Activated CD8-positive, alpha-beta memory T cell treated with anti-CD3 and anti-CD28 coated beads, Interleukin-2, amount 10 ng/mL, durations not matched to agents 7 days and 5 days (primary cell): ENCODE data around the gene ASPHD1. TPM values are rescaled to one million over a fixed set of nuclear protein-coding genes. Genes with fewer than 3 reads are reported as not detected.
"Not testable (repeated sequence)": the region's sequence is repeated elsewhere in the genome, so short reads cannot be mapped to it uniquely, and the experiment has no call there.

Experiments used
- ATAC-seq: fragments of 150-1000 bp; cut with Tn5 transposase; one replicate; pipeline ENCODE4 v1.10.0; 2021; ENCODE audit warnings: moderate library complexity
- CTCF ChIA-PET: fragments of 350-600 bp; sonication (Branson Sonifier 250); formaldehyde crosslinking; loops from one replicate; lab custom pipeline; 2021; ENCODE audit warnings: antibody characterized with exemption; lab: Charles Lee
- DNase-seq: peaks from one replicate; pipeline ENCODE4 v3.0.0-alpha.2; 2020
- H3K27ac Mint-ChIP-seq: one replicate; pipeline ENCODE4 v1.8.0; 2021; ENCODE audit warnings: mild to moderate bottlenecking, mixed read lengths
- H3K27me3 Mint-ChIP-seq: one replicate; pipeline ENCODE4 v1.8.0; 2021; ENCODE audit warnings: mixed read lengths
- H3K36me3 Mint-ChIP-seq: one replicate; pipeline ENCODE4 v1.8.0; 2021; ENCODE audit warnings: mild to moderate bottlenecking, mixed read lengths
- H3K4me1 Mint-ChIP-seq: one replicate; pipeline ENCODE4 v1.8.0; 2021; ENCODE audit warnings: mixed read lengths
- H3K4me3 Mint-ChIP-seq: one replicate; pipeline ENCODE4 v1.8.0; 2021; ENCODE audit warnings: mild to moderate bottlenecking, moderate library complexity, mixed read lengths
- H3K9me3 Mint-ChIP-seq: one replicate; pipeline ENCODE4 v1.8.0; 2022; ENCODE audit warnings: low read depth, mixed read lengths
- total RNA-seq, 2 experiments: library from RNA; stranded (reverse); gene quantifications; one replicate each; pipeline ENCODE4 v1.2.3, GENCODE V29; 2021

Gene ASPHD1
- total RNA-seq, 2 experiments from 2014 or later = 0.33 TPM; not detected in 1

DNA sequence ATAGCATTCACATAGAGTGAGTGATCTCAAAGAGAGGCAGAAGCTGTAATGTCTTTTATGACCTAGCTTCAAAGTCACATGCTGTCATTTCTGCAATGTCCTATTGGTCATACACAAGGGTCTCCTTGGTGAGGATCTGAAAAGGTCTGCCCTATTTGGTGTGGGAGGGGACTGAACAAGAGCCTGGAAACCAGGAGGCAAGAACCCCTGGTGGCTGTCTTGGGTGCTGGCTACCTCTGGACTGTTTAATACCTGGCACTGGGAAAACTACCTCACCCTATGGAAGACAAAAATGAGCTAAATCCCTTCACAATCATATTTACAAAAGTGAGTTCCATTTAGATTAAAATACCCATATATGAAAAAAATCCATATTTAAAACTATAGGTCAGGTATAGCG lies 16.7 kb downstream of the ASPHD1 start:
- DNase-seq (no peak), ATAC-seq (no peak)
- no peaks in the 10 kb centered on the region for H3K9me3 Mint-ChIP-seq
- no peak overlapping the region for H3K4me3 Mint-ChIP-seq
- no peaks in the 10 kb centered on the region for H3K27me3 Mint-ChIP-seq
- H3K27ac Mint-ChIP-seq = no peak overlapping the region
- CTCF ChIA-PET = interaction anchor here (1.0 to 1.4 kb wide), 4 partner anchors 11 to 100 kb away, joined by 3 to 4 read pairs (median 3); no protein-coding TSS in a partner anchor
- H3K36me3 Mint-ChIP-seq = peaks cover 19% of the 10 kb centered on the region
- H3K4me1 Mint-ChIP-seq = peaks cover 5% of the 10 kb centered on the region

DNA sequence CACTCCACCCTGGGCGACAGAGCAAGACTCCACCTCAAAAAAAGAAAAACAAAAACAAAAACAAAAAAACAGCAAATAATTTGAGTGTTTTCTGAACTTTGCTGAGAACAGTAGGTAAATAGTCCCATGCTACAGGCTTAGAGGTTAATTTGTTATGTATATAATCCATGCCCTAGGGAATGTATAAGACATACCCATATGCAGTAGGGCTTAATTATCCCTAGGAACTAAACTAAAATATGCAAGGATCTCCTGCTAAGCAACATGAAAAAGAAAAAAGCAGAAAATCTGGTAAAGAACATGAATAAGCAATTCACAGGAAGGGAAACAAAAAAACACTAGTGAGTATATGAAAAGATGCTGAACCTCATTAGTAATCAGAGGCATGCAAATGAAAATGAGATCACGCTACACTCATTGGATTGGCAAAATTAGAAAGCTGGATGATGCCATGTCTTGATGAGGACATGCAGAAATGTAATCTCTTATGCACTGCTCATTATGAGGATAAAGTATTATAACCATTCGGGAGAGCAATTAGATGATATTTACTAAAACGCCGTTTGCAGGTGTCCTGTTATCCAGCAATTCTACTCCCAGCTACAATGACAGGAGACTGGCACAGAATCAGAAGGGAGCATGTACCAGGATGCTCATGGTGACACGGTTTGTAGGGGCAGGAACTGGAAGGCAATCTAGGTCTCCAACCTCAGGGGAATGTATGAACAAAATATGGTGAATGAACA lies 20.2 kb downstream of the ASPHD1 start:
- no peaks in the 10 kb centered on the region for H3K9me3 Mint-ChIP-seq
- H3K27me3 Mint-ChIP-seq = no peaks in the 10 kb centered on the region
- CTCF ChIA-PET = interaction anchor here (0.9 to 1.3 kb wide), 3 partner anchors 24 to 72 kb away, joined by 3 to 4 read pairs (median 3); no protein-coding TSS in a partner anchor
- no peak overlapping the region for H3K4me3 Mint-ChIP-seq
- ATAC-seq = no peak
- peaks cover 26% of the 10 kb centered on the region for H3K36me3 Mint-ChIP-seq
- H3K27ac Mint-ChIP-seq = no peak overlapping the region
- H3K4me1 Mint-ChIP-seq = peaks cover 19% of the 10 kb centered on the region
- no peak for DNase-seq

DNA sequence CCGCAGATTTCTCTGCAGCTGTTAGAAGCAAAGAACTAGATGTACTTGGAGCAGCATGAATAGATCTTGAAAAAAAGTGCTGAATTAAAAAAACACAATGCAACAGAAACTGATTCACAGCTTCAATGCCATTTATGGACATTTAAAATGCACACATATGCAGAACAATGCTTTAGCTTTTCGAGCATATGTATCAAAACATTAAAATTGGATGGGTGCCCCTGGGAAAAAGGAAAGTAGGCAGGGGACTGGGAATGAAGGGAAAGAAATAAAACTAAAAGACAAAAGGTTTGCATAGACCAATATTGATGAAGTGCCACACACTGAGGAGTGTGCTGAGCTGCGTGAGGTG lies 20.7 kb downstream of the ASPHD1 start:
- Mint-ChIP-seq H3K36me3 (peaks cover 22% of the 10 kb centered on the region), H3K27me3 (no peaks in the 10 kb centered on the region), H3K27ac (no peak overlapping the region), H3K9me3 (no peaks in the 10 kb centered on the region), H3K4me3 (no peak overlapping the region), H3K4me1 (peaks cover 19% of the 10 kb centered on the region)
- CTCF ChIA-PET = interaction anchor here (0.9 to 1.3 kb wide), 3 partner anchors 23 to 73 kb away, joined by 3 to 4 read pairs (median 3); no protein-coding TSS in a partner anchor
- ATAC-seq (no peak), DNase-seq (no peak)

DNA sequence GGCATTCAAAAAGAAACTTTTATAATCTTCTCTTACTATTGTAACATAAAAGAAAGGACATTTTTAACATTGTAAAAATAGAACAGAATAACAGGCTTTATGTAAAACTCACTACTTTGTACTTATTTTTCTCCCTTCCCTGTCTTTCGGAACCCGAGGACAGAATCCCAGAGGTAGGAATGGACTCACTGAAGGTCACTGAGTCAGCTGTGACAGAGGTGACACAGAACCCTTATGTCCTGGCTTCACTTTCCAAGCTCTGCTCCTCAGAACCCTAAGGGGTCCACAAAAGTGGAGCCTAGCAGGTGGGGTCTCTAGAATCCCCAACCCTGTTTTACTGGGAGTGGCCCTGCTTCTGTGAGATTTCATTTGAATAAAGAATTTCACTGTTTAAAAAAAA lies 22.0 kb downstream of the ASPHD1 start:
- ATAC-seq = no peak
- H3K27ac Mint-ChIP-seq = no peak overlapping the region
- H3K9me3 Mint-ChIP-seq = no peaks in the 10 kb centered on the region
- H3K36me3 Mint-ChIP-seq = peaks cover 19% of the 10 kb centered on the region
- H3K4me3 Mint-ChIP-seq = no peak overlapping the region
- CTCF ChIA-PET = interaction anchor here (1.1 kb wide), 1 partner anchor 58 kb away, joined by 3 read pairs; no protein-coding TSS in a partner anchor
- DNase-seq = no peak
- peaks cover 31% of the 10 kb centered on the region for H3K4me1 Mint-ChIP-seq
- H3K27me3 Mint-ChIP-seq = no peaks in the 10 kb centered on the region

DNA sequence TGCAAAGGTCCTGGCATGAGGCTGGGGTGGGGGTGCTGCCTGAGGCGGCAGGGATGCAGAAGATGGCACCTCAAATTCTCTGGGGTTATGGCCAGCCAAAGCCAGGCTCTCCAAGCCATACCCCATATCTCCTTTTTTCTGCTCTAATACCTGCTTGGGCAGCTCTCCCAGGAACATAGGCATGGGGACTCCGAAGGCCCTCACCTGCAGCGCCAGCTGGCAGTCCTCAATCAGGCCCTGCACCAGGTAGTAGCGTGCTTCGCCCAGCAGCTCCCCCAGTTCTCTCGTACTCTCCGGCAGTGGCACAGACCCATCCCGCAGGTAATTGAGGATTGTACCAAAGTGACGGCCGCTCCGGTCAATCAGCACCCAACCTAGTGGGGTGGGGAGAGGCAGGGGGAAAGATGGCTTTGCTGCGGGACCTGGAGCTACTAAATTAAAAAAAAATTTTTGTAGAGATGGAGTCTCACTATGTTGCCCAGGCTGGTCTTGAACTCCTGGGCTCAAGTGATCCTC lies 22.8 kb downstream of the ASPHD1 start:
- H3K4me3 Mint-ChIP-seq = no peak overlapping the region

DNA sequence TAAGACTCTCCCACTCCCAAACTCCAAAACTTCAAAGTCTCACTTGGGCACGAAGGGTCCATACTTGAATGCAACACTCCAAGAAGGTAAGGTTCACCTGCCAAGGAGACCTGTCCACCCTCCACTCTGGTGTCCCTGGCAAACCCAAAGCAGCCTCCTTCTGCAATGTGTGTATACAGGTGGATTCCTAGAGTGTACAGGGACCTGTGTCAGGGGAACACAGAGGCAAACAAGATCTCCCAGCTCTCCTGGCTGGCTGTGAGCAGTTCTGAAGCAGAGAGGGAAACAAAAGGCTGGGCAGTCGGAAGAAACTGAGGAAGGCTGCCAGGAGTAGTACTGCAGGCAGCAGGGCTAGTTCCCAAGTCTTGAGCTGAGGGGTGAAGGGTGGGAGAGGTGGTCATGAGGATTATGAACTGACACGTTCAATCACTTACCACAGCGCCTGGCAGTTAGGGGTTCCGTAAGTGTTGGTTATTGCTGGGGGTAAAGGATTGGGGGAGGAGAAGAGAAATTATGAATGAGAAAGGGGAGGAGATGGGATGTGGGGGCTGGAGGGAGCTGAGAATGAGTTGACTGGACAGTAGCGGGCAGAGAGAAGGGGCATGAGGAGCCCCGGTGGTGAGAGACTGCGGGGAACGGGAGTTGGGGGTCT lies 24.9 kb downstream of the ASPHD1 start:
- no peaks in the 10 kb centered on the region for H3K9me3 Mint-ChIP-seq
- H3K4me3 Mint-ChIP-seq = peak overlapping the region; percentile 89
- no peak for DNase-seq
- H3K4me1 Mint-ChIP-seq = peaks cover 35% of the 10 kb centered on the region
- H3K27me3 Mint-ChIP-seq = peaks cover 2% of the 10 kb centered on the region
- CTCF ChIA-PET = interaction anchor here (1.0 to 2.8 kb wide), 10 partner anchors 36 to 224 kb away, joined by 3 to 17 read pairs (median 5); partner anchors contain the start of genes CDIPT, PAGR1, TAOK2 and TMEM219
- ATAC-seq = no peak
- H3K27ac Mint-ChIP-seq = peak overlapping the region; percentile 64
- peaks cover 14% of the 10 kb centered on the region for H3K36me3 Mint-ChIP-seq

More for the DNA sequence above, 22.8 kb downstream of the ASPHD1 start:
- no peaks in the 10 kb centered on the region for H3K27me3 Mint-ChIP-seq
- peaks cover 19% of the 10 kb centered on the region for H3K36me3 Mint-ChIP-seq
- H3K9me3 Mint-ChIP-seq = no peaks in the 10 kb centered on the region
- no peak overlapping the region for H3K27ac Mint-ChIP-seq
- no peak for ATAC-seq
- CTCF ChIA-PET = interaction anchor here (1.1 kb wide), 1 partner anchor 59 kb away, joined by 3 read pairs; no protein-coding TSS in a partner anchor
- no peak for DNase-seq
- peaks cover 35% of the 10 kb centered on the region for H3K4me1 Mint-ChIP-seq

GRCh38 chr16:29925781-29926710 lies 25.8 kb downstream of the ASPHD1 start, which contains the start of gene KCTD13:
Gene KCTD13, minus strand, starts transcription at chr16:29926226. Its CDS starts 193 bp downstream, at chr16:29926033.
- Mint-ChIP-seq H3K9me3 (no peaks in the 10 kb centered on the region), H3K36me3 (peaks cover 7% of the 10 kb centered on the region), H3K4me3 (peak within 1 kb of the TSS; percentile 89), H3K27ac (peak within 1 kb of the TSS; percentile 93), H3K27me3 (peaks cover 2% of the 10 kb centered on the region), H3K4me1 (peaks cover 31% of the 10 kb centered on the region)
- peak; percentile 90 for DNase-seq
- CTCF ChIA-PET = interaction anchor here (0.7 to 2.8 kb wide), 12 partner anchors 25 to 225 kb away, joined by 3 to 17 read pairs (median 4); partner anchors contain the start of genes CDIPT, PAGR1, TAOK2 and TMEM219
- ATAC-seq = peak; percentile 95

GRCh38 chr16:29926711-29927052 lies 26.4 kb downstream of the ASPHD1 start:
- Mint-ChIP-seq H3K4me3 (peak overlapping the region; percentile 89), H3K27me3 (peaks cover 2% of the 10 kb centered on the region), H3K36me3 (peaks cover 6% of the 10 kb centered on the region), H3K4me1 (peaks cover 30% of the 10 kb centered on the region), H3K9me3 (no peaks in the 10 kb centered on the region), H3K27ac (peak overlapping the region; percentile 93)
- DNase-seq (no peak), ATAC-seq (no peak)
- CTCF ChIA-PET = interaction anchor here (0.7 to 2.8 kb wide), 10 partner anchors 25 to 225 kb away, joined by 3 to 17 read pairs (median 5); partner anchors contain the start of genes CDIPT, PAGR1, TAOK2 and TMEM219

DNA sequence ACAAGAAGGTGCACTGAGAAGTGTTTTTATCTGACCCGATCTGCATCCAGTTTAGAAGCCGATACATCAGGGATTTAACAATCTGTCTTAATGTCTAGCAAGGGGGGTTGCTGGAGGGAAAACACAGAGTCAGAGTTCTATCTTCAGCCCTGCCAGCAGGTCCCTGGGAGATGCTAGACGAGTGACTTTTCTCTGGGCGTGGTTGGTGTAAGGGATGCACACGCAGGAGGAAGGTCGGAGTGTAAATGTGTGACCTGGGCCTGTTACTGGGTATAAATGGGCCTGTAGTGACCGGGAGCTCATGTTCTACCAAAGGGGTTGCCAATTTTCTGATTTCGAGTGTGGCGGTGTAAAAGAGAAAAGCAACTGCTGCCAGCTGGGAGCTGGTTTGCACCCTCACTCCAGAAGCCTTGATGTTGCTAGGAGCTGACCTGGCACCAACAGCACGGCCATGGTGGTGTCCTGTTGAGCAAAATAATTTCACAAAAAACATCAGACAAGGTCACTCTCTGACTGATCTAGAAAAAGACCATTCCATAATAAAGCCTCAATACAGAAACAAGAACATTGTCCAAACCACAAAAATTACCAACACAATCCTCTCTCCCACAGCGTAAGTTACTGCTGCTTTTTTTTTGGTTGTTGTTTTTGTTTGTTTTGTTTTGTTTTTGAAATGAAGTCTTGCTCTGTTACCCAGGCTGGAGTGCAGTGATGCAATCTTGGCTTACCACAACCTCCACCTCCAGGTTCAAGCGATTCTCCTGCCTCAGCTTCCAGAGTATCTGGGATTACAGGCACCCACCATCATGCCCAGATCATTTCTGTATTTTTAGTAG lies 27.0 kb downstream of the ASPHD1 start:
- CTCF ChIA-PET = interaction anchor here (1.4 to 2.8 kb wide), 6 partner anchors 34 to 226 kb away, joined by 3 to 17 read pairs (median 6); partner anchors contain the start of genes CDIPT, TAOK2 and TMEM219
- H3K27ac Mint-ChIP-seq = peak overlapping the region; percentile 93
- peak overlapping the region; percentile 89 for H3K4me3 Mint-ChIP-seq
- H3K4me1 Mint-ChIP-seq = peaks cover 30% of the 10 kb centered on the region
- no peak for ATAC-seq
- H3K36me3 Mint-ChIP-seq = peaks cover 6% of the 10 kb centered on the region
- H3K27me3 Mint-ChIP-seq = peaks cover 2% of the 10 kb centered on the region
- H3K9me3 Mint-ChIP-seq = no peaks in the 10 kb centered on the region
- DNase-seq = no peak

GRCh38 chr16:29931750-29932149 lies 31.5 kb downstream of the ASPHD1 start:
- not testable (repeated sequence) for H3K4me3 Mint-ChIP-seq, ATAC-seq, DNase-seq, H3K9me3 Mint-ChIP-seq, H3K4me1 Mint-ChIP-seq, H3K36me3 Mint-ChIP-seq, H3K27ac Mint-ChIP-seq
- H3K27me3 Mint-ChIP-seq = peaks cover 14% of the 10 kb centered on the region
- CTCF ChIA-PET = interaction anchor here (0.6 kb wide), 1 partner anchor 27 kb away, joined by 3 read pairs; no protein-coding TSS in a partner anchor

DNA sequence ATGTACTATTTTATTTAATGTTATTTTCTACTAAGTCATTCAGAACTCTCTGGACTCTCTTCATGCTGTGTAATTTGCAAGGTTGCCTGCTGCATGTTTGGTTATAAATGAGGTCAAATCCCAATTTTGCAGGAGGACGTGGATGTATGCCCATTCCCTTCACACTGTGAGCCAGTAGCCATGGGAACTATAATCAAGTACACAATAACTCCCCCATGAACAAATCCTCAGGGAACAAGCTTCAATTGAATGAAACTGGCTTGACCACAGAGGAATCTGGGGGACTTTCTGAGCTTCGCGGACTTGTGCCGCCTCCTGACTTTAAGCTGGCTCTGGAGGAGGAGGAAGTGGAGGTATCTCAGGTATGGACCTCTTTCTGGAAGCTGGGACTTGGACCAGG lies 40.4 kb downstream of the ASPHD1 start:
- H3K4me1 Mint-ChIP-seq = no peaks in the 10 kb centered on the region
- no peaks in the 10 kb centered on the region for H3K36me3 Mint-ChIP-seq
- H3K9me3 Mint-ChIP-seq = no peaks in the 10 kb centered on the region
- no peak overlapping the region for H3K27ac Mint-ChIP-seq
- CTCF ChIA-PET = no interaction called here
- peaks cover 6% of the 10 kb centered on the region for H3K27me3 Mint-ChIP-seq
- no peak for ATAC-seq
- no peak overlapping the region for H3K4me3 Mint-ChIP-seq
- DNase-seq = no peak
